DMS153 treated with DMSO at 0.1 percent for 48 hours (cell line): ENCODE data around the gene PCID2.

Experiments used
- DNase-seq: peaks from one replicate; lab custom pipeline; 2025; ENCODE audit not compliant: unreplicated experiment; lab: John Stamatoyannopoulos, UW

PCID2 gene

DNA sequence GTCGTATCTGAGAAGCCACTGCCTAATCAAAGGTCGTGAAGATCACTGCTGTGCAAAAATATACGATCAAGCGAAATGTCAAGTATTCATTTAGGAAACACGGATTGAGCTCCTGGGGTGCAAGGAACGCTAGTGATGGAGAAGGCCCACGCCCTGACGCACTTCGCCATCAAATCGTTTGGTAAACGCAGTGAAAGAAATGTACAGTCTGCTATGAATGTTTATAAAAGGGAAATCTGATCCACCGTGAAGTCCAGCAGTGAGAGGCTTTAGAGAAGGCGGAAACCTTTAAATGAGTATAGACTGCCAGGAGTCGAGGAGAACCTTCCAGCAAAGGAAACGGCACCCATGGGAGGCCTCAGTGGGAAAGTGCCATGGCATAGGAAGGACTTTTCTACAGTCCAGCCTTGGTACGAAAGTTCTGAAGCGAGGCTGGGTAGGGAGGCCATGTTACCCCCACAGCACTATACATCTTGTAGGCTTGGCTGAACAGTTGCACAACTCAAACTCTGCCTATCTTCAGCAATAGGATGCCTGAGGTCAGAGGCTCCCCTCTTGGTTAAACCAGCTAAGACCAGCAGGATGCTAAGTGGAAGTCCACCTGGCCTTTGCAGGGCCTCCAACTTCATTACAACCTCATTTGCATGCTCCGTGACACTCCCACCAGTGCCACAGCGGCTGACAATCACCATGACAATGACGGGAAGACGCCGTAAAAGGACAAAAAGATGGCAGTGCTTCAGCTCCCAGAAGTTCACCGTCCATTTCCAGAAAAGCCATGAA, 20.4 kb downstream of the PCID2 start:
- peak; percentile 17 for DNase-seq

- peak; percentile 71 for DNase-seq
Observed at GRCh38 chr13:113187263-113187669, 21.2 kb downstream of the PCID2 start.

GRCh38 chr13:113186061-113186900, 22.2 kb downstream of the PCID2 start:
- DNase-seq: no peak

GRCh38 chr13:113184568-113185440, 23.7 kb downstream of the PCID2 start:
- no peak for DNase-seq

DNA sequence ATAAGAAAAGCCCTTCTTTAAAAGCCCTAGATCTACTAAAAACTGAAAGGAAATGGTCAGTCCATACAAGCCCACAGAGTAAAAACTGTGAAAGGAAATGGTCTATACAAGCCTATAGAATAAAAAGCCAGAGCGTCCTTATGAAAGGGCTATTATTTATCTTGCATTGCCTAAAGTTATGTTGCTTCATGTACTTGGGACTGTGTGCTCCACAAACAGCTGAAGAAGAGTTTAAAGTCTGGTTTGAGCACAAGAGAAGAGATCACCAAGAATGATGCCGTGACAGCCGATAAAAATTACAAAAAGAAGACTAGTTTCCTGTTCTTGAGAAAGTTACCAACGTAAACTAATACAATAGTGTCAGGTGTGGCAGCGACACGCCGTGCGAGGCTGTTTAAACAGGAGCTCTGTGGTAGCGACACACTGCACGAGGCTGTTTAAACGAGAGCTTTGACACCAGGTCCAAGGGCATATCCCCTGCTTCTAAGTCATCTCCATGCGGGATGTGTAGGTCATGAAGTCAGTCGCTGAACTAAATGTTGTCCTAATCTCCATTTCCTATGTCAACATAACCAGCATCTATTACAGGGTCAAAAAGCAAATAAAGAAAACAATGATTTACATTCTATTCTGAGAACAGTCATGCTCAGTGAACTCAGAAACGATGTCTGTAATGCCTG, 24.9 kb downstream of the PCID2 start:
- DNase-seq: no peak

GRCh38 chr13:113182046-113182445, 26.4 kb downstream of the PCID2 start:
- DNase-seq: no peak

DNA sequence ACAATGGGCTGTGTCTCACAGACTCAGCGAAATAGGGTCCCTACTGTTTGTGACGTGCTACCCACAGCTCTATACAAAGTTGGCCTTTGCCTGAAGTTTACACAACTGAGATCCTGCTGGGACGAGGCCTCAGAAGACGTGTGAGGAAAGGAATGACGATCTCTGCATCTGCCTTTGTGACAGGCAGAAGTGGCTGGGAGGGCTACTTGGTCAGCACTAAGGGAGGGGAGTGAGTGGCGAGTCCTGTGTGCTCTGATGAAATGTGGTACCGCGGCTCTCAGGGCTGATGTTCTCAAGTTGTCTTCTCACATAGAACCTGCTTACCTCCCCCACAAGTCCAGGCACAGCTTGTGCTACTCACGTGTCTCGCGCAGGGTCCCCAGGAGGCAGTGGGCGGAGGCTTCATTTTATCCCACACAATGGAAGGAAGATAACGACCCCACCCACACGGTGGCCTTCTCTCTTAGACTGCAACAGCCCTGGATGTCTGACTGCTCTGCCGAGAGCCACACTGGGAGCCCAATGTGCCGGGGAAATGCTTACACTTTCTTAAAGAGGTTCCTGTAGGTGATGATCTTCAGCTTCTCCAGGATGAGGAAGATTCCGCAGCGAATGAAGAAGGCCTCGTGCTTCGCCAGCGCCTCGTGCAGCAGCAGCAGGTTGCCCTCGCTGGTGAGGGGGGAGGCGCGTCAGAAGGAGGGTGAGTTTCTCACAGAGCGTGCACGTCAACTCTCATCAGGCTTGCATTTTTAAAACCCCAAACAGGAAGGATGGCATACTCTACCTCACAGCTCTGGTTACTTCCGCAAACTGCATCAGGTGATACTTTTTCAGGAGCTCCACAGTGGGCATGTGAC, 28.9 kb downstream of the PCID2 start:
- no peak for DNase-seq

DNA sequence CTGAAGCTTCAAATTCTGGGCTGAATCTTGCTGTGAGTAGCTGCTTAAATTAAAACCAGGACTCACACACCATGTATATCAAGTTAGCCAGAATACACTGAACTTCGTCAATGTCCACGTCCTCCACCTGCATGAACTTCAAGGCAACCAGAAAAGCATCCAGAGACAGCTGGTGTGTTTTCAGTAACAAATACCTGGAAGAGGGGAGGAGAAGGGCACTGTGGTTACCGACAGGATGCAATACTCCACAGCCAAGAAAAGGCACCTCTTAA, 29.6 kb downstream of the PCID2 start:
- DNase-seq: no peak

DNA sequence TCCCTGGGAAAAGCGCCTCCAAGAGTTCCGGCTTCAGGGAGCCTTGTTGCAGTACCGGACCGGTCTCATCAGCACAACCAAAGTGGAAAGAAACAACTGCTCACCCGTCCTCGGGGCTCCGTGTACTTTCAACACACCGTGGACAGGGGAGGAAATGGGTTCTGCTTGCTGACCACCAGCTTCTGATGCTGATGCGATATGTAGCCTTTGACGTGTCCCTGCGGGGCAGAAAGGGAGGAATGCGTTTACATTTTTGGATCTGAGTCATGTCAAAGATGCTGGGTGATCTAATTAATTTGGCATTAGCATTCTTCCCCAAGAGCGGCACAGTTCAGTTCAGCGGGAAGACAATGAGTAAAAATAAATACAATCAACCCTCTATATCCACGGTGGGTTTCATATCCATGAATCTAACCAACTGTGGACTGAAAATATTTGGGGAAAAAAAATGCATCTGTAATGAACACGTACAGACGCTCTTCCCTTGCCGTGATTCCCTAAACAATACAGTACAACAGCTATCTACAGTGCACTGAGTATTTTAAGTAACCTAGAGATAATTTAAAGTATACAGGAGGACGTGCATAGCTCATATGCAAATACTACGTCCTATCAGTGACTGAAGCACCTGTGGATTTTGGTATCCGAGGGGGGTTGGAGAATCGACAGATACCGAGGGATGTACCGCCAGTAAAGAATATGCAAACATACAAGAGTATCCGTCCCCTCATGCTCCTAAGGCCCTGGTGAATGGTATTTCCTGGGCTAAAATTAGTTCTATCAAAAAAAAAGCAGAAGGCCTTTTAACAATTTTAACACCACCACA, 30.2 kb downstream of the PCID2 start:
- DNase-seq: no peak

- no peak for DNase-seq
Observed at GRCh38 chr13:113176822-113177221, 31.6 kb downstream of the PCID2 start.

- no peak for DNase-seq
Observed at GRCh38 chr13:113176280-113176679, 32.2 kb downstream of the PCID2 start.

GRCh38 chr13:113172419-113172926, 36.0 kb downstream of the PCID2 start:
- no peak for DNase-seq

- no peak for DNase-seq
Observed at GRCh38 chr13:113171250-113172125, 37.0 kb downstream of the PCID2 start.

DNA sequence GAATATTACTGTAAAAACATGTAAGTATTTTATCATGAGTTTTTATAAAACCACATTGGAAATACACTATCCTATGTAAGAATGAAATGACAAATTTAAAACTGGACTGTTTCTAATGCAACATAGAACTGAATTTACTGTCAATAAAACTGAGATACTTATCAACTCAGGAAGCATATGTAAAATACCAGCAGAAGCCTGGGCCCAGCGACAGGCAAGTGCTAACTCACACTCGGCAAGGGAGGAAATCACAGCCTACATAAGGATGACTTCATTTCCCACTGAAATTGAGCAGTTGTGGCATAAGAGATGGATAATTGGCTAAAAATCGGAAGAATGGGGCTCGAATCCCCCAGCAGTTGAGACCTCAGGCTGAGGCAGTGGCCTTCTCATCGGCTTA, 38.0 kb downstream of the PCID2 start:
- peak; percentile 15 for DNase-seq

- DNase-seq: no peak
Observed at GRCh38 chr13:113169277-113170272, 38.9 kb downstream of the PCID2 start.

DNA sequence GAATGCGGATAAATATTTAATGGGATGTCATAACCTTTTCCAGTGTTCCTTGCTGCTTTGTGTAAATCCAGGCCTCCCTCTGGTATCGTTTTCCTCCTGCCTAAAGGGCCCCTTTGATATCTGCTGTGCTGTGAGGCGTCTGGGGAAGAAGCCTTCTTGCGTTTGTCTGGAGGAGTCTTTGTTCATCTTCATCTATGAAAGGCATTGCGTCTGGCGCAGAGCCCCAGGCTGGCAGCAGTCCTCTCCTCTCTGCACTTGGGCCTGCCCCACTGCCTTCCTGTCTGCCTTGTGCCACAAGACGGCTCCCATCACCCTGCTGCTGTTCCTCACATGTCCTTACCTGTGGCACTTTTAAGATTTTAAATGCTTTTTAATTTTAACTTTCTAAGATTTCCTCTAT, 40.3 kb downstream of the PCID2 start:
- DNase-seq: no peak

- DNase-seq: no peak
Observed at GRCh38 chr13:113167575-113167974, 40.9 kb downstream of the PCID2 start.
